Liver (tissue), 9 donors: ENCODE measurements around the gene STT3B. TPM values are rescaled to one million over a fixed set of nuclear protein-coding genes. Genes with fewer than 3 reads are reported as not detected.
A peak's percentile ranks its signal among the peaks of the same experiment; 100 is the strongest.

Experiments
- DNase-seq: peaks from one replicate; pipeline ENCODE4 v3.0.0-alpha.2; 2017; ENCODE audit warnings: low spot score
- H3K27ac ChIP-seq, 2 donors: one replicate each; pipeline ENCODE4 v1.7.0; 2013; ENCODE audit warnings: inconsistent platforms in 2 of 2, low read length in 2 of 2, control low read depth in 1 of 2, low read depth in 1 of 2, mild to moderate bottlenecking in 1 of 2
- H3K27me3 ChIP-seq, 4 donors: one replicate each; pipeline versions ENCODE4 v1.6.1 to v1.7.0; 2013; ENCODE audit warnings: low read length in 3 of 4, inconsistent platforms in 1 of 4, mild to moderate bottlenecking in 1 of 4, moderate library complexity in 1 of 4; ENCODE audit not compliant: control insufficient read depth in 4 of 4, insufficient read depth in 4 of 4
- H3K36me3 ChIP-seq, 4 donors: one replicate each; pipeline versions ENCODE4 v1.6.1 to v1.7.0; 2013; ENCODE audit warnings: low read length in 3 of 4, mild to moderate bottlenecking in 3 of 4, low read depth in 1 of 4, moderate library complexity in 1 of 4; ENCODE audit not compliant: control insufficient read depth in 4 of 4, insufficient read depth in 3 of 4
- H3K4me1 ChIP-seq, 4 donors: one replicate each; pipeline versions ENCODE4 v1.6.1 to v1.7.0; 2013; ENCODE audit warnings: low read length in 3 of 4, mild to moderate bottlenecking in 3 of 4, moderate library complexity in 1 of 4; ENCODE audit not compliant: control insufficient read depth in 4 of 4, insufficient read depth in 4 of 4
- H3K4me3 ChIP-seq, 3 donors: one replicate each; pipeline versions ENCODE4 v1.6.1 to v1.7.0; 2013; ENCODE audit warnings: low read length in 3 of 3, control low read depth in 1 of 3, low read depth in 1 of 3, mild to moderate bottlenecking in 1 of 3
- H3K9ac ChIP-seq, 2 donors: one replicate each; pipeline ENCODE4 v1.7.0; 2013; ENCODE audit warnings: low read length in 2 of 2, mild to moderate bottlenecking in 2 of 2, moderate library complexity in 2 of 2, control low read depth in 1 of 2, low read depth in 1 of 2
- H3K9me3 ChIP-seq, 4 donors: one replicate each; pipeline versions ENCODE4 v1.6.1 to v1.7.0; 2013; ENCODE audit warnings: low read length in 3 of 4; ENCODE audit not compliant: control insufficient read depth in 4 of 4
- FOXA2 ChIP-seq: IDR thresholded peaks from 2 replicates; pipeline ENCODE4 v1.6.1; 2016; ENCODE audit warnings: antibody characterized with exemption
- GABPA ChIP-seq, 2 donors: IDR thresholded peaks in 1 of 2; conservative IDR thresholded peaks in 1 of 2; 2 replicates each; pipeline ENCODE4 v1.6.1; 2016; ENCODE audit warnings: antibody characterized with exemption in 2 of 2, mild to moderate bottlenecking in 1 of 2, moderate library complexity in 1 of 2
- HNF4A ChIP-seq, 2 donors: conservative IDR thresholded peaks; 2 replicates each; pipeline ENCODE4 v1.6.1; 2016; ENCODE audit warnings: antibody characterized with exemption in 2 of 2, mild to moderate bottlenecking in 2 of 2
- HNF4G ChIP-seq: IDR thresholded peaks from 2 replicates; pipeline ENCODE4 v1.6.1; 2016; ENCODE audit warnings: antibody characterized with exemption
- JUND ChIP-seq, 2 donors: IDR thresholded peaks; 2 replicates each; pipeline ENCODE4 v1.6.1; 2016; ENCODE audit warnings: antibody characterized with exemption in 2 of 2
- RAD21 ChIP-seq, 2 donors: IDR thresholded peaks; 2 replicates each; pipeline ENCODE4 v1.6.1; 2016; ENCODE audit warnings: antibody characterized with exemption in 2 of 2, mild to moderate bottlenecking in 2 of 2
- RXRA ChIP-seq, 2 donors: IDR thresholded peaks; 2 replicates each; pipeline ENCODE4 v1.6.1; 2017 to 2018; ENCODE audit warnings: antibody characterized with exemption in 2 of 2, mild to moderate bottlenecking in 1 of 2
- SP1 ChIP-seq: IDR thresholded peaks from 2 replicates; pipeline ENCODE4 v1.6.1; 2018; ENCODE audit warnings: antibody characterized with exemption, mild to moderate bottlenecking
- TAF1 ChIP-seq: conservative IDR thresholded peaks from 2 replicates; pipeline ENCODE4 v1.6.1; 2016; ENCODE audit warnings: antibody characterized with exemption, mild to moderate bottlenecking
- WGBS: extraction: QIAGEN DNeasy Blood & Tissue Kit; methylation state at CpG from one replicate; pipeline ENCODE4 v1.1.7; 2013; 5-methylcytosine and 5-hydroxymethylcytosine counted together
- polyA plus RNA-seq, 2 donors: library from polyadenylated mRNA; stranded (reverse) in 1 of 2; unstranded in 1 of 2; fragments of 200-250 nt in 1 of 2; fragments of >200 nt in 1 of 2; fragmentation: Nextera tagmentation in 1 of 2; extraction: Ambion mirVana in 1 of 2; gene quantifications; one replicate each; pipeline versions ENCODE4 v1.2.1 to v1.2.3, GENCODE V29; 2013 to 2015
- total RNA-seq, 2 donors: library from RNA; depleted of rRNA; stranded (reverse); fragments of >200 nt; gene quantifications; one replicate each; pipeline ENCODE4 v1.2.3, GENCODE V29; 2014
- TF ChIP-seq, protein P1 (sequence below): IDR thresholded peaks from 2 replicates; pipeline ENCODE4 v1.6.1; 2016; ENCODE audit warnings: antibody characterized with exemption
- TF ChIP-seq, protein P2 (sequence below): IDR thresholded peaks from 2 replicates; pipeline ENCODE4 v1.6.1; 2016; ENCODE audit warnings: antibody characterized with exemption
- TF ChIP-seq, protein P3 (sequence below): fragments of 150-350 bp; IDR thresholded peaks from 2 replicates; pipeline ENCODE4 v1.5.1; 2017; ENCODE audit warnings: improper control_type of control experiment, low read depth, low read length; ENCODE audit not compliant: missing input control
- TF ChIP-seq, protein P4 (sequence below): IDR thresholded peaks from 2 replicates; pipeline ENCODE4 v1.6.1; 2016; ENCODE audit warnings: antibody characterized with exemption
- TF ChIP-seq, protein P5 (sequence below): IDR thresholded peaks from 2 replicates; pipeline ENCODE4 v1.6.1; 2016; ENCODE audit warnings: antibody characterized with exemption, mild to moderate bottlenecking
- donor health status: healthy.
- donor health status: healthy.
- donor health status: healthy.
- donor health status: healthy.
- donor health status: healthy.

Gene STT3B
- total and polyA plus RNA-seq, 4 donors, result 23.9 to 128 (median 85.5) TPM

DNA sequence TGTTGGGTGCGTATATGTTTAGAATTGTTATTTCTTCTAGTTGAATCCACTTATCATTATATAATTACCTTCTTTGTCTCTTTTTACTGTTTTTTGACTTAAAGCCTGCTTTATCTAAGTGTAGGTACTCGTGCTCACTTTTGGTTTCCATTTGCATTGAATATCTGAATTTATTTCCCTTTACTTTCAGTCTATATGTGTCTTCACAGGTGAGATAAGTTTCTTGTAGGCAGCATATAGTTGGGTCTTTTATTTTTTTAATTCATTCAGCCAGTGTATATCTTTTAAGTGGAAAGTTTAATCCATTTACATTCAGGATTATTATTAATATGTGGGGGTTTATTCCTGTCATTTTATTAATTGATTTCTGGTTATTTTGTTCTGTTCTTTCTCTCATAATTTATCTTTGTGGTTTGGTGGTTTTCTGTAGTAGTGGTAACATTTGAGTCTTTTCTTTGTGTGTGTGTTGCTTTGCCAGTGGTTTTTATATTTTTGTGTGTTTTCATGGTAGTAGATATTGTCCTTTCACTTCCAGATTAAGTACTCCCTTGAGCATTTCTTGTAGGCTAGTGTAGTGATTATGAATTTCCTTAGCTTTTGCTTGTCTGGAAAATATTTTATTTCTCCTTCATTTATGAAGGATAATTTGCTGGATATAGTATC is 27.3 kb downstream of the STT3B start:
- 93% methylated on average over 2 of the region's 2 CpGs for WGBS
- DNase-seq, result no peak

DNA sequence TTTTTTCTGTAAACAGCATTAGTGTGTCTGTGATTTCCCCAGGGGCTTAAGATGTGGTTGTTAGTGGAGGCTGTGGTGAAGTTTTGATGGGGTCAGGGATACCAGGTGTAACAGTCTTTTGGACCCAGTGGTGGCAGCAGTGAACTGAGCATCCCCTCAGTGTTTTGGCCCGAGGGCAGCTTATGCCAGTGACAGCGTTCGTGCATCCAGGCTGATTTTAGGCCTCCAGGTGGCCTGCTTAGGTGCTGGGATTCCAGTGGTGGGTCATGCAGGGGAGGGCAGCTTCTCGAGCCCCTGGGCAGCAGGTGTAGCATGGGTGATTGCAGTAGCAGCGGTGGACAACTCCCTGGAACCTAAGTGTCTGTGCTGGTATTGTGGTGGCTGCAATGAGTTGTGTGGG is 29.2 kb downstream of the STT3B start:
- 84% methylated on average over 5 of the region's 5 CpGs for WGBS
- Histone ChIP-seq H3K27ac (no peak overlapping the region), H3K9ac (no peak overlapping the region), H3K27me3 (no peaks in the 10 kb centered on the region), H3K4me1 (peaks cover 5 to 20% (median 13%) of the 10 kb centered on the region in 4 donors), H3K9me3 (no peaks in the 10 kb centered on the region), H3K36me3 (no peaks in the 10 kb centered on the region), H3K4me3 (no peak overlapping the region)
- TF ChIP-seq RAD21 (IDR thresholded peaks at IDR 0.05), result no peak
- TF ChIP-seq, protein P1, sequence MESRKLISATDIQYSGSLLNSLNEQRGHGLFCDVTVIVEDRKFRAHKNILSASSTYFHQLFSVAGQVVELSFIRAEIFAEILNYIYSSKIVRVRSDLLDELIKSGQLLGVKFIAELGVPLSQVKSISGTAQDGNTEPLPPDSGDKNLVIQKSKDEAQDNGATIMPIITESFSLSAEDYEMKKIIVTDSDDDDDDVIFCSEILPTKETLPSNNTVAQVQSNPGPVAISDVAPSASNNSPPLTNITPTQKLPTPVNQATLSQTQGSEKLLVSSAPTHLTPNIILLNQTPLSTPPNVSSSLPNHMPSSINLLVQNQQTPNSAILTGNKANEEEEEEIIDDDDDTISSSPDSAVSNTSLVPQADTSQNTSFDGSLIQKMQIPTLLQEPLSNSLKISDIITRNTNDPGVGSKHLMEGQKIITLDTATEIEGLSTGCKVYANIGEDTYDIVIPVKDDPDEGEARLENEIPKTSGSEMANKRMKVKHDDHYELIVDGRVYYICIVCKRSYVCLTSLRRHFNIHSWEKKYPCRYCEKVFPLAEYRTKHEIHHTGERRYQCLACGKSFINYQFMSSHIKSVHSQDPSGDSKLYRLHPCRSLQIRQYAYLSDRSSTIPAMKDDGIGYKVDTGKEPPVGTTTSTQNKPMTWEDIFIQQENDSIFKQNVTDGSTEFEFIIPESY, result no peak
- TF ChIP-seq, protein P2, sequence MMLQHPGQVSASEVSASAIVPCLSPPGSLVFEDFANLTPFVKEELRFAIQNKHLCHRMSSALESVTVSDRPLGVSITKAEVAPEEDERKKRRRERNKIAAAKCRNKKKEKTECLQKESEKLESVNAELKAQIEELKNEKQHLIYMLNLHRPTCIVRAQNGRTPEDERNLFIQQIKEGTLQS, result no peak
- no peak for DNase-seq

More for the DNA sequence above, 27.3 kb downstream of the STT3B start:
- Histone ChIP-seq H3K27ac (no peak overlapping the region), H3K27me3 (no peaks in the 10 kb centered on the region), H3K9ac (no peak overlapping the region), H3K4me1 (peaks cover 5 to 15% (median 9%) of the 10 kb centered on the region in 4 donors), H3K9me3 (no peaks in the 10 kb centered on the region), H3K4me3 (no peak overlapping the region), H3K36me3 (no peaks in the 10 kb centered on the region)
- TF ChIP-seq FOXA2 (no peak), JUND (IDR thresholded peaks at IDR 0.05) (no peak), TAF1 (no peak), RAD21 (IDR thresholded peaks at IDR 0.05) (no peak)
- TF ChIP-seq, protein P3, sequence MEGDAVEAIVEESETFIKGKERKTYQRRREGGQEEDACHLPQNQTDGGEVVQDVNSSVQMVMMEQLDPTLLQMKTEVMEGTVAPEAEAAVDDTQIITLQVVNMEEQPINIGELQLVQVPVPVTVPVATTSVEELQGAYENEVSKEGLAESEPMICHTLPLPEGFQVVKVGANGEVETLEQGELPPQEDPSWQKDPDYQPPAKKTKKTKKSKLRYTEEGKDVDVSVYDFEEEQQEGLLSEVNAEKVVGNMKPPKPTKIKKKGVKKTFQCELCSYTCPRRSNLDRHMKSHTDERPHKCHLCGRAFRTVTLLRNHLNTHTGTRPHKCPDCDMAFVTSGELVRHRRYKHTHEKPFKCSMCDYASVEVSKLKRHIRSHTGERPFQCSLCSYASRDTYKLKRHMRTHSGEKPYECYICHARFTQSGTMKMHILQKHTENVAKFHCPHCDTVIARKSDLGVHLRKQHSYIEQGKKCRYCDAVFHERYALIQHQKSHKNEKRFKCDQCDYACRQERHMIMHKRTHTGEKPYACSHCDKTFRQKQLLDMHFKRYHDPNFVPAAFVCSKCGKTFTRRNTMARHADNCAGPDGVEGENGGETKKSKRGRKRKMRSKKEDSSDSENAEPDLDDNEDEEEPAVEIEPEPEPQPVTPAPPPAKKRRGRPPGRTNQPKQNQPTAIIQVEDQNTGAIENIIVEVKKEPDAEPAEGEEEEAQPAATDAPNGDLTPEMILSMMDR, result no peak
- TF ChIP-seq, protein P2, result no peak
- TF ChIP-seq, protein P4, sequence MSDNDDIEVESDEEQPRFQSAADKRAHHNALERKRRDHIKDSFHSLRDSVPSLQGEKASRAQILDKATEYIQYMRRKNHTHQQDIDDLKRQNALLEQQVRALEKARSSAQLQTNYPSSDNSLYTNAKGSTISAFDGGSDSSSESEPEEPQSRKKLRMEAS, result no peak

DNA sequence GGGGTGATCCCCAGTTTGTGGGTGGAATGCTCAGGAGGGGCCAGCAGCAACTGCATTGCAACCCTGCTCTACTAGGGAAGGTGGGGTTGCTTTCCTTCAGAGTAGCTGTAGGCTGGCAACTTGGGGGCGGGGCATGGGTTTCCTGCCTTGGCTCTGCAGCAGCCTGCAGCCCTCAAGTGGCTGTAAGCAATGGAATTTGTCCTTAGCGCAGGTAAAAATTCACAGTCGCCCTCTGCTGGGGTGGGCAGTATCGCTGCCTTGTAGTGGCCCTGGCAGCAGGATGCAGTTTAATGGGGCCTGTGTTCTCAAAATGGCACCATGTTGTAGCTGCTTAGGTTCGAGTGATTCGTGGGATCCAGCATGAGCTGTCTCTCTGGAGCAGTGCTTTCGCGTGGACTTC is 29.8 kb downstream of the STT3B start:
- WGBS, result 93% methylated on average over 8 of the region's 8 CpGs
- TF ChIP-seq, protein P2, result no peak
- TF ChIP-seq HNF4G (no peak), HNF4A (conservative IDR thresholded peaks at IDR 0.05) (no peak), GABPA (IDR thresholded peaks at IDR 0.05 in 1 of 2, conservative IDR thresholded peaks at IDR 0.05 in 1 of 2) (no peak), RXRA (IDR thresholded peaks at IDR 0.05) (no peak), FOXA2 (no peak), SP1 (no peak)
- TF ChIP-seq, protein P5, sequence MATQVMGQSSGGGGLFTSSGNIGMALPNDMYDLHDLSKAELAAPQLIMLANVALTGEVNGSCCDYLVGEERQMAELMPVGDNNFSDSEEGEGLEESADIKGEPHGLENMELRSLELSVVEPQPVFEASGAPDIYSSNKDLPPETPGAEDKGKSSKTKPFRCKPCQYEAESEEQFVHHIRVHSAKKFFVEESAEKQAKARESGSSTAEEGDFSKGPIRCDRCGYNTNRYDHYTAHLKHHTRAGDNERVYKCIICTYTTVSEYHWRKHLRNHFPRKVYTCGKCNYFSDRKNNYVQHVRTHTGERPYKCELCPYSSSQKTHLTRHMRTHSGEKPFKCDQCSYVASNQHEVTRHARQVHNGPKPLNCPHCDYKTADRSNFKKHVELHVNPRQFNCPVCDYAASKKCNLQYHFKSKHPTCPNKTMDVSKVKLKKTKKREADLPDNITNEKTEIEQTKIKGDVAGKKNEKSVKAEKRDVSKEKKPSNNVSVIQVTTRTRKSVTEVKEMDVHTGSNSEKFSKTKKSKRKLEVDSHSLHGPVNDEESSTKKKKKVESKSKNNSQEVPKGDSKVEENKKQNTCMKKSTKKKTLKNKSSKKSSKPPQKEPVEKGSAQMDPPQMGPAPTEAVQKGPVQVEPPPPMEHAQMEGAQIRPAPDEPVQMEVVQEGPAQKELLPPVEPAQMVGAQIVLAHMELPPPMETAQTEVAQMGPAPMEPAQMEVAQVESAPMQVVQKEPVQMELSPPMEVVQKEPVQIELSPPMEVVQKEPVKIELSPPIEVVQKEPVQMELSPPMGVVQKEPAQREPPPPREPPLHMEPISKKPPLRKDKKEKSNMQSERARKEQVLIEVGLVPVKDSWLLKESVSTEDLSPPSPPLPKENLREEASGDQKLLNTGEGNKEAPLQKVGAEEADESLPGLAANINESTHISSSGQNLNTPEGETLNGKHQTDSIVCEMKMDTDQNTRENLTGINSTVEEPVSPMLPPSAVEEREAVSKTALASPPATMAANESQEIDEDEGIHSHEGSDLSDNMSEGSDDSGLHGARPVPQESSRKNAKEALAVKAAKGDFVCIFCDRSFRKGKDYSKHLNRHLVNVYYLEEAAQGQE, result no peak
- TF ChIP-seq, protein P3, result no peak
- TF ChIP-seq, protein P4, result no peak

More for the DNA sequence above, 29.8 kb downstream of the STT3B start:
- no peaks in the 10 kb centered on the region for H3K27me3 ChIP-seq
- no peak overlapping the region for H3K27ac ChIP-seq
- H3K4me3 ChIP-seq, result no peak overlapping the region
- DNase-seq, result peak; percentile 35
- H3K4me1 ChIP-seq, result peaks cover 5 to 25% (median 13%) of the 10 kb centered on the region in 4 donors
- no peak overlapping the region for H3K9ac ChIP-seq
- no peaks in the 10 kb centered on the region for H3K9me3 ChIP-seq
- H3K36me3 ChIP-seq, result no peaks in the 10 kb centered on the region
